SK-N-SH (cell line): Measurements from ENCODE around the gene KCNB1. TPM values are rescaled to one million over a fixed set of nuclear protein-coding genes. Genes with fewer than 3 reads are reported as not detected.
A peak's percentile ranks its signal among the peaks of the same experiment; 100 is the strongest.

Source experiments
- CTCF ChIA-PET: fragments of 300-600, 350-600 bp; formaldehyde crosslinking; extraction: SDS; loops from one replicate; lab custom pipeline; 2021; lab: Yijun Ruan, JAX
- POLR2A ChIA-PET: fragments of 350-600 bp; sonication (Branson Sonifier 250); formaldehyde crosslinking; extraction: SDS; loops from one replicate; lab custom pipeline; 2020; ENCODE audit warnings: antibody characterized with exemption, inconsistent platforms; lab: Yijun Ruan, JAX
- DNase-seq: peaks from one replicate; pipeline ENCODE4 v3.0.0; 2012
- H2AFZ ChIP-seq: fragments of 200-600 bp; sonication (generic); 2 replicates; pipeline ENCODE4 v1.8.1; 2016; ENCODE audit warnings: antibody characterized with exemption, mild to moderate bottlenecking, low read depth
- H3F3A ChIP-seq: fragments of 200-600 bp; sonication (generic); replicated peaks from 2 replicates; pipeline ENCODE3; 2016; ENCODE audit warnings: antibody characterized with exemption, mild to moderate bottlenecking; ENCODE audit not compliant: insufficient read depth
- H3K27ac ChIP-seq, 2 experiments: fragments of 200-500 bp in 1 of 2; fragments of 200-600 bp in 1 of 2; sonication (Bioruptor generic) in 1 of 2; sonication (generic), shearing (Covaris generic) in 1 of 2; 2 replicates each; pipeline versions ENCODE4 v1.5.1 to v1.6.1; 2014 to 2016; ENCODE audit warnings: low read depth in 2 of 2, inconsistent platforms in 1 of 2, low read length in 1 of 2, mild to moderate bottlenecking in 1 of 2, mixed read lengths in 1 of 2
- H3K27me3 ChIP-seq: fragments of 200-600 bp; sonication (generic), shearing (Covaris generic); 2 replicates; pipeline ENCODE4 v1.6.1; 2016; ENCODE audit warnings: mixed run types; ENCODE audit not compliant: insufficient read depth
- H3K36me3 ChIP-seq, 2 experiments: fragments of 200-500 bp in 1 of 2; fragments of 200-600 bp in 1 of 2; sonication (Bioruptor generic) in 1 of 2; sonication (generic) in 1 of 2; replicated peaks in 1 of 2; 2 replicates each; pipeline versions ENCODE3 to v1.5.1; 2014 to 2016; ENCODE audit warnings: low read length in 1 of 2, mild to moderate bottlenecking in 1 of 2; ENCODE audit not compliant: insufficient read depth in 2 of 2, control insufficient read depth in 1 of 2
- H3K4me1 ChIP-seq, 2 experiments: fragments of 200-500 bp in 1 of 2; fragments of 200-600 bp in 1 of 2; sonication (Bioruptor generic) in 1 of 2; sonication (generic), shearing (Covaris generic) in 1 of 2; 2 replicates each; pipeline versions ENCODE4 v1.5.1 to v1.6.1; 2014 to 2016; ENCODE audit warnings: low read depth in 1 of 2, low read length in 1 of 2, mixed run types in 1 of 2; ENCODE audit not compliant: insufficient read depth in 2 of 2, control insufficient read depth in 1 of 2
- H3K4me2 ChIP-seq: fragments of 200-600 bp; sonication (generic), shearing (Covaris generic); 2 replicates; pipeline ENCODE4 v1.6.1; 2017; ENCODE audit warnings: mixed run types
- H3K4me3 ChIP-seq, 2 experiments: fragments of 200-500 bp in 1 of 2; fragments of 200-600 bp in 1 of 2; sonication (Bioruptor generic) in 1 of 2; sonication (generic), shearing (Covaris generic) in 1 of 2; 2 replicates each; pipeline versions ENCODE4 v1.5.1 to v1.8.1; 2014 to 2016; ENCODE audit warnings: low read depth in 2 of 2, inconsistent platforms in 1 of 2, low read length in 1 of 2, mild to moderate bottlenecking in 1 of 2, mixed read lengths in 1 of 2, moderate library complexity in 1 of 2
- H3K79me2 ChIP-seq: fragments of 200-600 bp; sonication (generic); 2 replicates; pipeline ENCODE4 v1.8.1; 2017; ENCODE audit warnings: mild to moderate bottlenecking; ENCODE audit not compliant: insufficient read depth
- H3K9ac ChIP-seq: fragments of 200-600 bp; sonication (generic); 2 replicates; pipeline ENCODE4 v1.6.1; 2017; ENCODE audit warnings: mixed run types
- H3K9me2 ChIP-seq: fragments of 200-600 bp; sonication (generic); 2 replicates; pipeline ENCODE4 v1.6.1; 2017; ENCODE audit warnings: mixed run types
- H3K9me3 ChIP-seq: fragments of 200-600 bp; sonication (generic); 2 replicates; pipeline ENCODE4 v1.6.1; 2017; ENCODE audit warnings: mixed run types, mild to moderate bottlenecking, moderate library complexity
- H4K20me1 ChIP-seq: fragments of 200-600 bp; sonication (generic); 2 replicates; pipeline ENCODE4 v1.6.1; 2017; ENCODE audit warnings: mild to moderate bottlenecking, mixed run types; ENCODE audit not compliant: insufficient read depth
- CTCF ChIP-seq: fragments of 200-600 bp; sonication (generic); IDR thresholded peaks from 2 replicates; pipeline ENCODE4 v1.6.1; 2017; ENCODE audit warnings: antibody characterized with exemption, mild to moderate bottlenecking, moderate library complexity
- ELF1 ChIP-seq: IDR thresholded peaks from 2 replicates; pipeline ENCODE4 v1.4.0; 2012
- FOSL2 ChIP-seq: IDR thresholded peaks from 2 replicates; pipeline ENCODE4 v1.4.0; 2012; ENCODE audit warnings: low read depth, mild to moderate bottlenecking, moderate library complexity, borderline replicate concordance
- MEF2A ChIP-seq: IDR thresholded peaks from 2 replicates; pipeline ENCODE4 v1.4.0; 2012; ENCODE audit warnings: low read depth, borderline replicate concordance
- NFIC ChIP-seq: IDR thresholded peaks from 2 replicates; pipeline ENCODE4 v1.4.0; 2012; ENCODE audit warnings: borderline replicate concordance
- REST ChIP-seq: IDR thresholded peaks from 2 replicates; pipeline ENCODE4 v1.6.1; 2012; ENCODE audit warnings: mild to moderate bottlenecking, low read depth, low read length, moderate library complexity
- SIN3A ChIP-seq: IDR thresholded peaks from 2 replicates; pipeline ENCODE4 v1.6.1; 2012; ENCODE audit warnings: low read depth, mild to moderate bottlenecking, low read length, moderate library complexity, borderline replicate concordance
- TCF12 ChIP-seq: IDR thresholded peaks from 2 replicates; pipeline ENCODE4 v1.4.0; 2012
- WGBS: methylation state at CpG from one replicate; pipeline ENCODE4 v1.1.6; 2017; ENCODE audit warnings: low lambda C conversion rate; 5-methylcytosine and 5-hydroxymethylcytosine counted together
- polyA plus RNA-seq, 3 experiments: library from polyadenylated mRNA; depleted of rRNA; stranded (reverse); fragments of >200 nt; gene quantifications; 2 replicates each; pipeline ENCODE4 v1.2.3, GENCODE V29; 2012

Gene KCNB1
- polyA plus RNA-seq, 1 of the 3 experiments (the other 2 are of a cell fraction) = 0.82 TPM

GRCh38 chr20:49391404-49392245, 90.8 kb downstream of the KCNB1 start (continued):
- no peak for TF ChIP-seq SIN3A

GRCh38 chr20:49389854-49390253, 92.6 kb downstream of the KCNB1 start:
- Histone ChIP-seq H3K9ac (no peak overlapping the region), H3K4me3 (no peak overlapping the region), H3F3A (no peaks in the 10 kb centered on the region), H3K27ac (no peak overlapping the region), H2AFZ (no peak overlapping the region), H3K4me1 (peaks cover 0 to 36% of the 10 kb centered on the region in 2 experiments; a peak in 2 of 4 replicates), H3K79me2 (no peaks in the 10 kb centered on the region), H3K9me3 (no peaks in the 10 kb centered on the region), H4K20me1 (no peaks in the 10 kb centered on the region), H3K27me3 (no peaks in the 10 kb centered on the region), H3K4me2 (no peak overlapping the region), H3K9me2 (no peaks in the 10 kb centered on the region), H3K36me3 (no peaks in the 10 kb centered on the region)
- DNase-seq = no peak
- POLR2A ChIA-PET = no interaction called here
- 85% methylated on average over 2 of the region's 2 CpGs for WGBS
- TF ChIP-seq SIN3A (no peak), TCF12 (no peak), NFIC (no peak), REST (no peak), FOSL2 (no peak), ELF1 (no peak)
- CTCF ChIA-PET = interaction anchor here (1.0 to 1.8 kb wide), 4 partner anchors 23 to 118 kb away, joined by 3 to 11 read pairs (median 4); no protein-coding TSS in a partner anchor

- peak; percentile 54; the same call in 1 of the 2 replicates for TF ChIP-seq MEF2A
- no peak for TF ChIP-seq CTCF
- Histone ChIP-seq H3K4me2 (no peak overlapping the region), H3K27me3 (no peaks in the 10 kb centered on the region), H3K9ac (no peak overlapping the region), H4K20me1 (no peaks in the 10 kb centered on the region), H3K79me2 (no peaks in the 10 kb centered on the region), H3K9me3 (no peaks in the 10 kb centered on the region), H3K4me3 (no peak overlapping the region), H2AFZ (no peak overlapping the region), H3K4me1 (peaks cover 0 to 40% of the 10 kb centered on the region in 2 experiments; a peak in 2 of 4 replicates), H3K27ac (peak overlapping the region in 1 of 2 experiments; percentile 3; a peak in 1 of 4 replicates), H3K9me2 (no peaks in the 10 kb centered on the region), H3K36me3 (no peaks in the 10 kb centered on the region), H3F3A (no peaks in the 10 kb centered on the region)
- no peak for DNase-seq
- ChIA-PET POLR2A (no interaction called here), CTCF (interaction anchor here (0.6 to 2.3 kb wide), 6 partner anchors 26 to 146 kb away, joined by 3 to 11 read pairs (median 4); no protein-coding TSS in a partner anchor)
Measured at GRCh38 chr20:49388744-49389143, 93.7 kb downstream of the KCNB1 start.
